HG02884 (cell line): ENCODE data around the gene CARD16.

Experiments used
- ATAC-seq: cut with Tn5 transposase; IDR thresholded peaks from one replicate; pipeline ENCODE4 v1.9.1; 2021; ENCODE audit warnings: mild to moderate bottlenecking, moderate library complexity; ENCODE audit not compliant: unreplicated experiment

Gene CARD16

GRCh38 chr11:104997288-104997687, 47.8 kb downstream of the CARD16 start:
- no peak for ATAC-seq

GRCh38 chr11:104995001-104995408, 50.1 kb downstream of the CARD16 start:
- ATAC-seq, result no peak

GRCh38 chr11:104992781-104993180, 52.4 kb downstream of the CARD16 start:
- ATAC-seq, result no peak

- ATAC-seq, result no peak
Measured at GRCh38 chr11:104991994-104992393, 53.1 kb downstream of the CARD16 start.
